Iris pigment epithelial cell (primary cell): Measurements from ENCODE around the gene HSD17B2.
"Not testable (repeated sequence)": the region's sequence is repeated elsewhere in the genome, so short reads cannot be mapped to it uniquely, and the experiment has no call there.

Source experiments
- DNase-seq: peaks from one replicate; pipeline ENCODE4 v3.0.0-alpha.2; 2011; ENCODE audit warnings: low read depth

Gene HSD17B2, protein sequence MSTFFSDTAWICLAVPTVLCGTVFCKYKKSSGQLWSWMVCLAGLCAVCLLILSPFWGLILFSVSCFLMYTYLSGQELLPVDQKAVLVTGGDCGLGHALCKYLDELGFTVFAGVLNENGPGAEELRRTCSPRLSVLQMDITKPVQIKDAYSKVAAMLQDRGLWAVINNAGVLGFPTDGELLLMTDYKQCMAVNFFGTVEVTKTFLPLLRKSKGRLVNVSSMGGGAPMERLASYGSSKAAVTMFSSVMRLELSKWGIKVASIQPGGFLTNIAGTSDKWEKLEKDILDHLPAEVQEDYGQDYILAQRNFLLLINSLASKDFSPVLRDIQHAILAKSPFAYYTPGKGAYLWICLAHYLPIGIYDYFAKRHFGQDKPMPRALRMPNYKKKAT

DNA sequence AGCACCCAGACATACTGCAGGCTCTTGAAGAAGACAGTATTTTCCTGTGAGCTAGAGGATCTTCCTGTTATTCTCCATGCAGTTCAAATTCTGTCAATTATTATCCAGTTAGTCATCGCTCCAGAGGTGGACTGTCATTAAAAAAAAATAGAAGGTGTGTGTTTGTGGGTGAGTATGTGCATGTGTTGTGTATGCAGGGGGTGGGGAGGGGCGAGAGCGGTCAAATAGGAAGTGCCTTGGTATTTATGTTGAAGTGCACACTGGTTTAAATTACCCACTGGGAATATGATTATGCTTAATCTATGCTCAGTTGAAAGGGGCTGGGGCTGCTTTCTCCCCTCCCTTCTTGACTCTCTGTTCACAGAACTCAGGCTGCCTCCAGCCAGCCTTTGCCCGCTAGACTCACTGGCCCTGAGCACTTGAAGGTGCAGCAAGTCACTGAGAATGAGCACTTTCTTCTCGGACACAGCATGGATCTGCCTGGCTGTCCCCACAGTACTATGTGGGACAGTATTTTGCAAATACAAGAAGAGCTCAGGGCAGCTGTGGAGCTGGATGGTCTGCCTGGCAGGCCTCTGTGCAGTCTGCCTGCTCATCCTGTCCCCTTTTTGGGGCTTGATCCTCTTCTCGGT lies at the start of gene HSD17B2:
TSS of gene HSD17B2 (plus strand) at position 273 of the 632 bp plus-strand sequence. CDS start at position 445, 172 bp downstream.
- peak; percentile 15 for DNase-seq

DNA sequence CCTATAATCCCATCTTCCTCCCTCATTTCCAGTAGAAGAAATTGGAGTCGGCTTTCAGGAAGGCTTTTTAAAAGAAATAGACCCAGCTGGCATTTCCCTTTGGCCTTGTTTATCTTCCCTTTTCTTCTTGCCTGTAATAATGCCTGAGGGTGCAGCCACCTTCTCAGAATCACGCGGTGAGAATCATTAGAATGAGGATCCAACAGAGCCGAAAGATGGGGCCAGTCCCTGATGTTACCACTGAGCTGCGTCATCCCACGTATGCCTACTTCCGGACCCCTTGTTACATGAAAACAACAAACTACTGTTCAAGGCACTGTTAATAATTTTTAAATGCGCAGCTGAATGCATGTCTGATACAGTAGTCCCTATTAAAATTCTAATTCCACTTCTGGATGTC lies 47.9 kb upstream of the HSD17B2 start:
- no peak for DNase-seq

- no peak for DNase-seq
These were observed 47.3 kb upstream of the HSD17B2 start for GRCh38 chr16:81987706-81988105.

- DNase-seq: no peak
These were observed 42.2 kb upstream of the HSD17B2 start for GRCh38 chr16:81992859-81993258.

GRCh38 chr16:81994485-81994884 lies 40.6 kb upstream of the HSD17B2 start:
- no peak for DNase-seq

DNA sequence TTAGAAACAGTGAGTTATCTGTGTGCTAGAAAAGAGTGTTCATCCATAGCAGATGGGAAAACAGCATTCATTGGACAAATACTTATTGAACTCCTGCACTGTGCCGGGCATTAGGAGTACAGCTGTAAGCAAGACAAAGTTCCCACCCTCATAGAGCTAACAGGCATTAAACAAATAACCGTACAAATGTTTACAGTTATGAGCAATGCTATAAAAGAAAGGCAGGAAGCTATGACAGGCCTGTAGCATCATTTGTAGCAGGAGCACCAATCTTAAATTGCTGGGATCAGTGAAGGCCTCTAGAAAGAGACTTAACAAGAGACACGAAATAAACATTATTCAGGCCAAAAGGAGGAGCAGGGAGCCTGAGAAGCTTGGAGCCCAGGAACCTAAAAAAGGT lies 39.4 kb upstream of the HSD17B2 start:
- DNase-seq: no peak

DNA sequence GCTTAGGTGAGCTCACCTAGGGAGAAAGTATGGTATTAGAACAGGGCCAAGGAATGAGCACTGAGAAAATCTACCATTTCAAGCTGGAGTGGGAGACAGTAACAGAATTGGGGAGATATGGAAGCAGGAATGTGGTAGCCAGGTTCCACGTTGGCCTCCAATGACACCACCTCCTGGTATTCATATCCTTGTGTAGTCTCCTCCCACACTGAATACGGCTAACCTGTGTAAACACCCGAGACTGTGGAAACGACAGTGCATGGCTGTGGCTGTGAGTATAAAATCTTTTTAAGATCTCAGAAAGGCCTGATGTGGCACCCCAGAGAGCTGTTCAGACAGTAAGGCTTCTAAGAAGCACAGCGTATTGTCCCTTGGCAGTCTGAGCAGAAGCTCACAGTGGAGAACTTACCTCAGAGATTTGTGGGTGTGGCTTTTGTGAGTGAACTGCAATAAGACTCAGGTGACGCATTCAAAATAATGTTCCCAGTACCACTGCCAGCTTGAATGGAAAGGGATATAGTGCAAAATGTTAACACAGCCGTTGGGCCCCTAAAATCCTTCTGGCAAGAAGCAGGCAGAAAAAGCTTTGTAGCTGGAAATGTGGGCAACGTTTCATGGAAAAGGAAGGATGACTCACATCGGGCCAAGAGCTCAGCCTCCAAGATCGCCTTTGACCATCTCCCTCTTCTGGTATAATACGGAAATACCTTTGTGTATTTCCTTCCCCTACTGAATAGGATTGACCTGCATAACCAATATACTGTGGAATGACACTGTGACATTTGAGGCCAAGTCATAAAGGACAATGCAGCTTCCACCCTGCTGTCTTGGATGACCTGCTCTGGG lies 38.2 kb upstream of the HSD17B2 start:
- peak; percentile 73 for DNase-seq

- peak; percentile 84 for DNase-seq
These were observed 37.3 kb upstream of the HSD17B2 start for GRCh38 chr16:81997738-81998137.

GRCh38 chr16:82002831-82003230 lies 32.2 kb upstream of the HSD17B2 start:
- DNase-seq: no peak

DNA sequence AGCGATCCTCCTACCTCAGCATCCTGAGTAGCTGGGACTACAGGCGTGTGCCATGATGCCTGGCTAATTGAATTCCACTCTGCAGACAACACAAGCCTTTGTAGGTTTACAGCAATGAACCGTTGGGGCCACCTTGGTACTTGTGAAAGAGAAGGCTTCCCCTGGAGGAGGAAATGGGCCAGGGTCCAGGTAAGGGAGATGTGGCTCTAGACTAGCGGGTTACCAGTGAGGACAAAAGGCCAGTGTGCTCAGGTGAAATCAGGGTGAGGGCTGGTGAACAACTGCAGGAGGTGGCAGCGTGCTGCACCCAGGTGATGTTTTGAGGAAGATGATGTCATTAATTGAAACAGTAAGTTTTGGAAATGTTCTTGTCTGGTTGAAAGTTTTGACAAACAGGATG lies 30.5 kb upstream of the HSD17B2 start:
- DNase-seq: no peak

- no peak for DNase-seq
These were observed 29.8 kb upstream of the HSD17B2 start for GRCh38 chr16:82005027-82005830.

GRCh38 chr16:82006036-82006435 lies 29.0 kb upstream of the HSD17B2 start:
- DNase-seq: no peak

- DNase-seq: no peak
These were observed 27.9 kb upstream of the HSD17B2 start for GRCh38 chr16:82007189-82007588.

DNA sequence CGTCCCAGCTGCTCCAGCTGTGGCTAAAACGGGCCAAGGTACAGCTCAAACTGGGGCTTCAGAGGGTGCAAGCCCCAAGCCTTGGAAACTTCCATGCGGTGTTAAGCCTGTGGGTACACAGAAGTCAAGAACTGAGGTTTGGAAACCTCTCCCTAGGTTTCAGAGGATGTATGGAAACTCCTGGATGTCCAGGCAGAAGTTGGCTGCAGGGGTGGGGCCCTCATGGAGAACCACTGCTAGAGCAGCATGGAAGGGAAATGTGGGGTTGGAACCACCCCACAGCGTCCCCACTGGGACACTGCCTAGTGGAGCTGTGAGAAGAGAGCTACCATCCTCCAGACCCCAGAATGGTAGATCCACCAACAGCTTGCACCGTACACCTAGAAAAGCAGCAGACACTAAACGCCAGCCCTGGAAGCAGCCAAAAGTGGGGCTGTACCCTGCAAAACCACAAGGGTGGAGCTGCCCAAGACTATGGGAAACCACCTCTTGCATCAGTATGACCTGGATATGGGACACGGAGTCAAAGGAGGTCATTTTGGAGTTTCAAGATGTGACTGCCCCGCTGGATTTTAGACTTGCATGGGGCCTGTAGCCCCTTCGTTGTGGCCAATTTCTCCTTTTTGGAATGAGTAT lies 26.0 kb upstream of the HSD17B2 start:
- no peak for DNase-seq

DNA sequence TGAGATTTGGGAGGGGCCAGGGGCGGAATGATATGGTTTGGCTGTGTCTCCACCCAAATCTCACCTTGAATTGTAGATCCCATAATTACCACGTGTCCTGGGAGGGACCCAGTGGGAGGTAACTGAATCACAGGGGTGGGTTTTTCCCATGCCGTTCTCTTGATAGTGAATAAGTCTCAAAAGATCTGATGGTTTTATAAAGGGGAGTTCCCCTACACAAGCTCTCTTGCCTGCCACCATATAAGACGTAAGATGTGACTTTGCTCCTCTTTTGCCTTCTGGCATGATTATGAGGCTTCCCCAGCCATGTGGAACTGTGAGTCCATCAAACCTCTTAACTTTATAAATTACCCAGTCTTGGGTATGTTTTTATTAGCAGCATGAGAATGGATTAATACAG lies 25.3 kb upstream of the HSD17B2 start:
- not testable (repeated sequence) for DNase-seq

- no peak for DNase-seq
These were observed 24.4 kb upstream of the HSD17B2 start for GRCh38 chr16:82010649-82011048.

GRCh38 chr16:82011199-82011641 lies 23.8 kb upstream of the HSD17B2 start, which contains the start of gene SDR42E1:
TSS of gene SDR42E1 (minus strand) at chr16:82011470. CDS start at chr16:82000858, 10,612 bp downstream.
- DNase-seq: no peak

DNA sequence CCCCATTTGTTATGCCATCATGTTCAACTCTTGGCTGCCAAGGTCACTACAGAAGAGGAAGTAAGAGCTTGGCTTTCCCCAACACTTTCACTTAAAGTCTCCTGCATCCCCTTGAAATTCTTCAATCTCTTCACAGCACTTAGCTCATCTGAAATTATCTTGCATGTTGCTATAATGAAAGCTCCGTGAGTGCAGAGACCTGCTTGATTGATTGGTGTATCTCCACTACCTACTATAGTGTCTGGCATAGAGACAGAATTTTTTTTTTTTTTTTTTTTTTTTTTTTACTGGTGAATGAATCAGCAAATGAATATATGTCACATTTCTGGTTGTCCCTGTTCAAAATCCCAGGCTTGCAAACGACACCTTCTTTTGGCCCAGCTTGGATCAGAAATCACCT lies 21.9 kb upstream of the HSD17B2 start:
- DNase-seq: no peak

DNA sequence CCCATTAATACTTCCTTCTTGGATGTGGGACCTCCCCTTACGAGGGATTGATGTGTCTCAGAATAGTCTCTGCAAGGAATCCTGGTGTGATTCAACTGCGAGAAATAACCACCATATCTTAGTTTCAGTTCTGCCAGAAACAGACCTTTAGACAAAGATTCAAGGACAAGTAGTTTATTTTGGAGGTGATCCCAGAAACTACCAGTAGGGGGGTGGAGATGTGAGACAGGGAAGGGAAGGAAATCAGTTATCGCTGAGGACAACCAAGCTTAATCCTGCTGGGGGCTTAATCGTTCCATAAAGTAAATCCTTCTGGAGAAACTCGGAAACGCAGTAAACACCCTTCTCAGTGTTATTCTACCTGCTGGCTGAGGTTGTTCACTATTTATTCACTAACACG lies 18.8 kb upstream of the HSD17B2 start:
- peak; percentile 67 for DNase-seq

DNA sequence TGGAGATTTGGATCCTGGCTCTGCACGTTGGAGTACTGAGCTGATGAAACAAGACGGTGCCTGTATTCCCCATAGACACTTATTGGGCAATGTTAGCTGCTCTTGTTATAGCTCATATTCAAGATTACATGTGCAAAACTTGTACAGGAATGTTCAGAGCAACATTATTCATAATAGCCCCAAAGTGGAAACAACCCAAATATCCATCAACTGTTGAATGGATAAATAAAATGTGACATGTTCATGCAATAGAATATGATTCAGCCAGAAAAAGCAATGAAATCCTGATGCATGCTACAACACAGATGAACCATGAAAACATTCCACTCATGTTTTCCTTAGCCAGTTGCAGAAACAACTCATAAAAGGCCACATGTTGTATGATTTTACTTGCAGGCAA lies 18.1 kb upstream of the HSD17B2 start:
- DNase-seq: peak; percentile 24

GRCh38 chr16:82017911-82018568 lies 17.0 kb upstream of the HSD17B2 start:
- no peak for DNase-seq
